ENCODE measurements around the gene VEPH1.

VEPH1 gene

GRCh38 chr3:157502916-157503595 lies at the start of gene VEPH1:
VEPH1 (minus strand) TSS chr3:157503416; CDS start chr3:157495349, 8,067 bp downstream.
- no peaks in the 10 kb centered on the region for H3K4me1 Mint-ChIP-seq
- H3K9me3 Mint-ChIP-seq: peaks cover 6% of the 10 kb centered on the region
- no peak within 1 kb of the TSS for H3K27ac Mint-ChIP-seq (ENCODE audit: low read depth)
- peaks cover 34% of the 10 kb centered on the region for H3K27me3 Mint-ChIP-seq
- H3K4me3 Mint-ChIP-seq: no peak within 1 kb of the TSS
- H3K36me3 Mint-ChIP-seq (ENCODE audit: insufficient read depth): no peaks in the 10 kb centered on the region
- ATAC-seq (replicated peaks; ENCODE audit: extremely low read depth, poor library complexity, severe bottlenecking) (no peak), DNase-seq (ENCODE audit: low spot score in 2 of 2) (no peak)

- Mint-ChIP-seq H3K9me3 (peaks cover 9% of the 10 kb centered on the region), H3K27me3 (peaks cover 54% of the 10 kb centered on the region), H3K4me3 (no peak overlapping the region), H3K27ac (ENCODE audit: low read depth) (no peak overlapping the region), H3K36me3 (ENCODE audit: insufficient read depth) (no peaks in the 10 kb centered on the region), H3K4me1 (no peaks in the 10 kb centered on the region)
- DNase-seq (ENCODE audit: low spot score in 2 of 2) (no peak), ATAC-seq (replicated peaks; ENCODE audit: extremely low read depth, poor library complexity, severe bottlenecking) (no peak)
Observed at GRCh38 chr3:157551961-157552360, 48.7 kb upstream of the VEPH1 start.

- H3K9me3 Mint-ChIP-seq: peaks cover 9% of the 10 kb centered on the region
- H3K27me3 Mint-ChIP-seq: peaks cover 29% of the 10 kb centered on the region
- no peak for ATAC-seq (replicated peaks; ENCODE audit: extremely low read depth, poor library complexity, severe bottlenecking)
- no peak overlapping the region for H3K27ac Mint-ChIP-seq (ENCODE audit: low read depth)
- H3K4me1 Mint-ChIP-seq: no peaks in the 10 kb centered on the region
- no peak for DNase-seq (ENCODE audit: low spot score in 2 of 2)
- H3K36me3 Mint-ChIP-seq (ENCODE audit: insufficient read depth): no peaks in the 10 kb centered on the region
- H3K4me3 Mint-ChIP-seq: no peak overlapping the region
Observed at GRCh38 chr3:157549498-157549897, 46.3 kb upstream of the VEPH1 start.

- Mint-ChIP-seq H3K4me1 (no peaks in the 10 kb centered on the region), H3K27ac (ENCODE audit: low read depth) (no peak overlapping the region), H3K36me3 (ENCODE audit: insufficient read depth) (no peaks in the 10 kb centered on the region), H3K9me3 (peaks cover 7% of the 10 kb centered on the region), H3K27me3 (peaks cover 45% of the 10 kb centered on the region), H3K4me3 (no peak overlapping the region)
- DNase-seq (ENCODE audit: low spot score in 2 of 2): no peak
- no peak for ATAC-seq (replicated peaks; ENCODE audit: extremely low read depth, poor library complexity, severe bottlenecking)
Observed at GRCh38 chr3:157544501-157545130, 41.4 kb upstream of the VEPH1 start.

GRCh38 chr3:157543501-157544035 lies 40.4 kb upstream of the VEPH1 start:
- ATAC-seq (replicated peaks; ENCODE audit: extremely low read depth, poor library complexity, severe bottlenecking) (no peak), DNase-seq (ENCODE audit: low spot score in 2 of 2) (no peak)
- no peaks in the 10 kb centered on the region for H3K36me3 Mint-ChIP-seq (ENCODE audit: insufficient read depth)
- no peak overlapping the region for H3K27ac Mint-ChIP-seq (ENCODE audit: low read depth)
- no peak overlapping the region for H3K4me3 Mint-ChIP-seq
- peaks cover 47% of the 10 kb centered on the region for H3K27me3 Mint-ChIP-seq
- H3K9me3 Mint-ChIP-seq: peaks cover 7% of the 10 kb centered on the region
- H3K4me1 Mint-ChIP-seq: no peaks in the 10 kb centered on the region

- H3K9me3 Mint-ChIP-seq: peaks cover 7% of the 10 kb centered on the region
- peaks cover 48% of the 10 kb centered on the region for H3K27me3 Mint-ChIP-seq
- H3K4me1 Mint-ChIP-seq: no peaks in the 10 kb centered on the region
- H3K36me3 Mint-ChIP-seq (ENCODE audit: insufficient read depth): no peaks in the 10 kb centered on the region
- no peak overlapping the region for H3K27ac Mint-ChIP-seq (ENCODE audit: low read depth)
- H3K4me3 Mint-ChIP-seq: no peak overlapping the region
- ATAC-seq (replicated peaks; ENCODE audit: extremely low read depth, poor library complexity, severe bottlenecking) (no peak), DNase-seq (ENCODE audit: low spot score in 2 of 2) (no peak)
Observed at GRCh38 chr3:157542711-157543500, 39.7 kb upstream of the VEPH1 start.

GRCh38 chr3:157541506-157542236 lies 38.5 kb upstream of the VEPH1 start:
- Mint-ChIP-seq H3K4me3 (no peak overlapping the region), H3K27ac (ENCODE audit: low read depth) (no peak overlapping the region), H3K36me3 (ENCODE audit: insufficient read depth) (no peaks in the 10 kb centered on the region), H3K4me1 (no peaks in the 10 kb centered on the region), H3K9me3 (peaks cover 7% of the 10 kb centered on the region), H3K27me3 (peaks cover 52% of the 10 kb centered on the region)
- ATAC-seq (replicated peaks; ENCODE audit: extremely low read depth, poor library complexity, severe bottlenecking) (no peak), DNase-seq (ENCODE audit: low spot score in 2 of 2) (no peak)

- ATAC-seq (replicated peaks; ENCODE audit: extremely low read depth, poor library complexity, severe bottlenecking) (no peak), DNase-seq (ENCODE audit: low spot score in 2 of 2) (no peak)
- Mint-ChIP-seq H3K27ac (ENCODE audit: low read depth) (no peak overlapping the region), H3K9me3 (peaks cover 7% of the 10 kb centered on the region), H3K36me3 (ENCODE audit: insufficient read depth) (no peaks in the 10 kb centered on the region), H3K27me3 (peaks cover 54% of the 10 kb centered on the region), H3K4me3 (no peak overlapping the region), H3K4me1 (no peaks in the 10 kb centered on the region)
Observed at GRCh38 chr3:157540656-157541055, 37.4 kb upstream of the VEPH1 start.

- H3K36me3 Mint-ChIP-seq (ENCODE audit: insufficient read depth): no peaks in the 10 kb centered on the region
- ATAC-seq (replicated peaks; ENCODE audit: extremely low read depth, poor library complexity, severe bottlenecking) (no peak), DNase-seq (ENCODE audit: low spot score in 2 of 2) (no peak)
- H3K4me3 Mint-ChIP-seq: no peak overlapping the region
- H3K4me1 Mint-ChIP-seq: no peaks in the 10 kb centered on the region
- no peaks in the 10 kb centered on the region for H3K9me3 Mint-ChIP-seq
- peaks cover 28% of the 10 kb centered on the region for H3K27me3 Mint-ChIP-seq
- no peak overlapping the region for H3K27ac Mint-ChIP-seq (ENCODE audit: low read depth)
Observed at GRCh38 chr3:157535667-157536066, 32.5 kb upstream of the VEPH1 start.

GRCh38 chr3:157534725-157535161 lies 31.5 kb upstream of the VEPH1 start:
- H3K27ac Mint-ChIP-seq (ENCODE audit: low read depth): no peak overlapping the region
- no peaks in the 10 kb centered on the region for H3K9me3 Mint-ChIP-seq
- H3K27me3 Mint-ChIP-seq: peaks cover 19% of the 10 kb centered on the region
- no peak for DNase-seq (ENCODE audit: low spot score in 2 of 2)
- H3K4me1 Mint-ChIP-seq: no peaks in the 10 kb centered on the region
- H3K4me3 Mint-ChIP-seq: no peak overlapping the region
- no peaks in the 10 kb centered on the region for H3K36me3 Mint-ChIP-seq (ENCODE audit: insufficient read depth)
- no peak for ATAC-seq (replicated peaks; ENCODE audit: extremely low read depth, poor library complexity, severe bottlenecking)

- H3K4me3 Mint-ChIP-seq: no peak overlapping the region
- no peaks in the 10 kb centered on the region for H3K9me3 Mint-ChIP-seq
- no peak for ATAC-seq (replicated peaks; ENCODE audit: extremely low read depth, poor library complexity, severe bottlenecking)
- no peak for DNase-seq (ENCODE audit: low spot score in 2 of 2)
- H3K27me3 Mint-ChIP-seq: peaks cover 7% of the 10 kb centered on the region
- no peaks in the 10 kb centered on the region for H3K4me1 Mint-ChIP-seq
- no peak overlapping the region for H3K27ac Mint-ChIP-seq (ENCODE audit: low read depth)
- H3K36me3 Mint-ChIP-seq (ENCODE audit: insufficient read depth): no peaks in the 10 kb centered on the region
Observed at GRCh38 chr3:157533298-157534070, 30.3 kb upstream of the VEPH1 start.

Measured in central memory CD8-positive, alpha-beta T cell (primary cell).